Measurements from ENCODE around the gene SCRN1. TPM values are rescaled to one million over a fixed set of nuclear protein-coding genes. Genes with fewer than 3 reads are reported as not detected.

SCRN1 gene
- polyA plus RNA-seq, 1 donor from 2014 or later, result 130 TPM

DNA sequence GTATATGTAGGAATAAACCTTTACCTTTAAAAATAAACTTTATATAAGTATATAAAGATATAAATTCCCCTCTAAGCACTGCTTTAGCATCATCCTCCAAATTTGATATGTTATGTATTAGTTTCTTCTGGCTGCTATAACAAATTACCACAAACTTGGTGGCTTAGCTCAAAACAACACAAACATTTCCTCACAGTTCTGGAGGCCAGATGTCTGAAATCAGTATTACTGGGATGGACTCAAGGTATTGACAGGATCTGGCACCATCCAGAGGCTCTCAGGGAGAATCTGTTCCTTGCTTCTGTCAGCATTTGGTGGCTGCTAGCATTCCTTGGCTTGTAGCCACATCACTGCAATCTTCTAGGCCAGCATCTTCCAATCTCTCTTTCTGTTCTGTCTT, 6.7 kb upstream of the SCRN1 start:
- Histone ChIP-seq H3F3A (ENCODE audit: insufficient read depth, low read length, poor library complexity, severe bottlenecking) (no peaks in the 10 kb centered on the region), H3K9me2 (ENCODE audit: insufficient read depth, low read length) (no peaks in the 10 kb centered on the region), H2AFZ (ENCODE audit: low read depth, low read length) (no peak overlapping the region), H3K27ac (ENCODE audit: low read length) (no peak overlapping the region), H3K27me3 (ENCODE audit: insufficient read depth, low read depth, low read length) (no peaks in the 10 kb centered on the region), H3K4me2 (ENCODE audit: low read length) (no peak overlapping the region), H3K36me3 (ENCODE audit: insufficient read depth, low read length) (no peaks in the 10 kb centered on the region), H3K4me3 (ENCODE audit: low read length) (no peak overlapping the region), H3K9ac (ENCODE audit: low read length) (no peak overlapping the region), H3K9me3 (ENCODE audit: low read length) (peaks cover 7% of the 10 kb centered on the region), H4K20me1 (ENCODE audit: insufficient read depth) (no peaks in the 10 kb centered on the region), H3K79me2 (replicated peaks; ENCODE audit: insufficient read depth, low read length) (no peaks in the 10 kb centered on the region)
- TF ChIP-seq POLR2AphosphoS5 (IDR thresholded peaks at IDR 0.05) (no peak), EP300 (conservative IDR thresholded peaks at IDR 0.05; ENCODE audit: poor library complexity, severe bottlenecking) (no peak), EZH2 (IDR thresholded peaks at IDR 0.05; ENCODE audit: borderline replicate concordance, insufficient read depth, low read length, poor library complexity, severe bottlenecking) (no peak), MXI1 (conservative IDR thresholded peaks at IDR 0.05; ENCODE audit: poor library complexity, severe bottlenecking) (no peak), TAF1 (IDR thresholded peaks at IDR 0.05; ENCODE audit: low read depth) (no peak), RAD21 (conservative IDR thresholded peaks at IDR 0.05) (no peak), SMC3 (conservative IDR thresholded peaks at IDR 0.05; ENCODE audit: poor library complexity) (no peak)
- TF ChIP-seq, protein P1, sequence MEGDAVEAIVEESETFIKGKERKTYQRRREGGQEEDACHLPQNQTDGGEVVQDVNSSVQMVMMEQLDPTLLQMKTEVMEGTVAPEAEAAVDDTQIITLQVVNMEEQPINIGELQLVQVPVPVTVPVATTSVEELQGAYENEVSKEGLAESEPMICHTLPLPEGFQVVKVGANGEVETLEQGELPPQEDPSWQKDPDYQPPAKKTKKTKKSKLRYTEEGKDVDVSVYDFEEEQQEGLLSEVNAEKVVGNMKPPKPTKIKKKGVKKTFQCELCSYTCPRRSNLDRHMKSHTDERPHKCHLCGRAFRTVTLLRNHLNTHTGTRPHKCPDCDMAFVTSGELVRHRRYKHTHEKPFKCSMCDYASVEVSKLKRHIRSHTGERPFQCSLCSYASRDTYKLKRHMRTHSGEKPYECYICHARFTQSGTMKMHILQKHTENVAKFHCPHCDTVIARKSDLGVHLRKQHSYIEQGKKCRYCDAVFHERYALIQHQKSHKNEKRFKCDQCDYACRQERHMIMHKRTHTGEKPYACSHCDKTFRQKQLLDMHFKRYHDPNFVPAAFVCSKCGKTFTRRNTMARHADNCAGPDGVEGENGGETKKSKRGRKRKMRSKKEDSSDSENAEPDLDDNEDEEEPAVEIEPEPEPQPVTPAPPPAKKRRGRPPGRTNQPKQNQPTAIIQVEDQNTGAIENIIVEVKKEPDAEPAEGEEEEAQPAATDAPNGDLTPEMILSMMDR (IDR thresholded peaks at IDR 0.05; ENCODE audit: poor library complexity, severe bottlenecking), result no peak
- TF ChIP-seq, protein P2, sequence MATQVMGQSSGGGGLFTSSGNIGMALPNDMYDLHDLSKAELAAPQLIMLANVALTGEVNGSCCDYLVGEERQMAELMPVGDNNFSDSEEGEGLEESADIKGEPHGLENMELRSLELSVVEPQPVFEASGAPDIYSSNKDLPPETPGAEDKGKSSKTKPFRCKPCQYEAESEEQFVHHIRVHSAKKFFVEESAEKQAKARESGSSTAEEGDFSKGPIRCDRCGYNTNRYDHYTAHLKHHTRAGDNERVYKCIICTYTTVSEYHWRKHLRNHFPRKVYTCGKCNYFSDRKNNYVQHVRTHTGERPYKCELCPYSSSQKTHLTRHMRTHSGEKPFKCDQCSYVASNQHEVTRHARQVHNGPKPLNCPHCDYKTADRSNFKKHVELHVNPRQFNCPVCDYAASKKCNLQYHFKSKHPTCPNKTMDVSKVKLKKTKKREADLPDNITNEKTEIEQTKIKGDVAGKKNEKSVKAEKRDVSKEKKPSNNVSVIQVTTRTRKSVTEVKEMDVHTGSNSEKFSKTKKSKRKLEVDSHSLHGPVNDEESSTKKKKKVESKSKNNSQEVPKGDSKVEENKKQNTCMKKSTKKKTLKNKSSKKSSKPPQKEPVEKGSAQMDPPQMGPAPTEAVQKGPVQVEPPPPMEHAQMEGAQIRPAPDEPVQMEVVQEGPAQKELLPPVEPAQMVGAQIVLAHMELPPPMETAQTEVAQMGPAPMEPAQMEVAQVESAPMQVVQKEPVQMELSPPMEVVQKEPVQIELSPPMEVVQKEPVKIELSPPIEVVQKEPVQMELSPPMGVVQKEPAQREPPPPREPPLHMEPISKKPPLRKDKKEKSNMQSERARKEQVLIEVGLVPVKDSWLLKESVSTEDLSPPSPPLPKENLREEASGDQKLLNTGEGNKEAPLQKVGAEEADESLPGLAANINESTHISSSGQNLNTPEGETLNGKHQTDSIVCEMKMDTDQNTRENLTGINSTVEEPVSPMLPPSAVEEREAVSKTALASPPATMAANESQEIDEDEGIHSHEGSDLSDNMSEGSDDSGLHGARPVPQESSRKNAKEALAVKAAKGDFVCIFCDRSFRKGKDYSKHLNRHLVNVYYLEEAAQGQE (IDR thresholded peaks at IDR 0.05; ENCODE audit: borderline replicate concordance), result no peak

DNA sequence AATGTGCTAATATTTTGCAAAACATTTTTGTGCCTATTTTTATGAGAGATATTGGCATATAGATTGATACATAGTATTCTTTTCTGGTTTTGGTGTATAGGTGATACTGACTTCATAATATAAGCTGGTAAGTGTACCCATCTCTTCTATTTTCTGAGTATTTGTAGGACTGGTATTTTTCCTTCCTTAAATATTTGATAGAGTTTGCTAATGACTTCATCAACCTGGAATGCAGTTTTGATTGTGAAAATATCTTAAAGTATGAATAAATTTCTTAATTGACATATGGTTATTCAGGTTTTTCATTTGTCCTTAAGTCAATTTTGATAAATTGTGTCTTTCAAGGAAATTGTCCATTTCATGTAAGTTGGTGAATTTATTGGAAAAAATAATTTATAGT, 6.1 kb upstream of the SCRN1 start:
- TF ChIP-seq, protein P1 (IDR thresholded peaks at IDR 0.05; ENCODE audit: poor library complexity, severe bottlenecking), result no peak
- TF ChIP-seq EZH2 (IDR thresholded peaks at IDR 0.05; ENCODE audit: borderline replicate concordance, insufficient read depth, low read length, poor library complexity, severe bottlenecking) (no peak), TAF1 (IDR thresholded peaks at IDR 0.05; ENCODE audit: low read depth) (no peak), POLR2AphosphoS5 (IDR thresholded peaks at IDR 0.05) (no peak)
- TF ChIP-seq, protein P2 (IDR thresholded peaks at IDR 0.05; ENCODE audit: borderline replicate concordance), result no peak
- H3K9me3 ChIP-seq (ENCODE audit: low read length), result peaks cover 7% of the 10 kb centered on the region
- H3K79me2 ChIP-seq (replicated peaks; ENCODE audit: insufficient read depth, low read length), result no peaks in the 10 kb centered on the region

More for the DNA sequence above, 6.1 kb upstream of the SCRN1 start:
- H3K27ac ChIP-seq (ENCODE audit: low read length), result no peak overlapping the region
- H3K4me2 ChIP-seq (ENCODE audit: low read length), result no peak overlapping the region
- H2AFZ ChIP-seq (ENCODE audit: low read depth, low read length), result no peak overlapping the region
- H3K27me3 ChIP-seq (ENCODE audit: insufficient read depth, low read depth, low read length), result no peaks in the 10 kb centered on the region
- no peaks in the 10 kb centered on the region for H3F3A ChIP-seq (ENCODE audit: insufficient read depth, low read length, poor library complexity, severe bottlenecking)
- no peaks in the 10 kb centered on the region for H3K9me2 ChIP-seq (ENCODE audit: insufficient read depth, low read length)
- no peak overlapping the region for H3K9ac ChIP-seq (ENCODE audit: low read length)
- no peaks in the 10 kb centered on the region for H3K36me3 ChIP-seq (ENCODE audit: insufficient read depth, low read length)
- H4K20me1 ChIP-seq (ENCODE audit: insufficient read depth), result no peaks in the 10 kb centered on the region
- no peak overlapping the region for H3K4me3 ChIP-seq (ENCODE audit: low read length)

All from neural cell (in vitro differentiated cells).